Thyroid gland (tissue), 4 donors: ENCODE measurements around the gene VMP1.
A peak's percentile ranks its signal among the peaks of the same experiment; 100 is the strongest.

Experiments used
- CTCF ChIP-seq, 6 experiments: fragments of 200-600 bp in 3 of 6; fragments of 450-650 bp in 3 of 6; sonication (generic) in 3 of 6; IDR thresholded peaks; one replicate each; pipeline ENCODE4 v1.5.1; 2016 to 2019; ENCODE audit warnings: antibody characterized with exemption in 6 of 6, mild to moderate bottlenecking in 2 of 6, inconsistent platforms in 1 of 6, moderate library complexity in 1 of 6
- POLR2A ChIP-seq, 2 donors: fragments of 450-650 bp; IDR thresholded peaks; one replicate each; pipeline ENCODE4 v1.6.1; 2017; ENCODE audit warnings: antibody characterized with exemption in 2 of 2, mild to moderate bottlenecking in 2 of 2, moderate library complexity in 1 of 2

- TF ChIP-seq CTCF (IDR thresholded peaks at IDR 0.05) = no peak
- TF ChIP-seq POLR2A (IDR thresholded peaks at IDR 0.05) = peak in 1 of 2 donors; percentile 34
These were observed 141.3 kb downstream of the VMP1 start for GRCh38 chr17:59848778-59849177.
